ENCODE measurements around the gene DNAAF6. TPM values are rescaled to one million over a fixed set of nuclear protein-coding genes. Genes with fewer than 3 reads are reported as not detected.
"Not testable (repeated sequence)": the region's sequence is repeated elsewhere in the genome, so short reads cannot be mapped to it uniquely, and the experiment has no call there.

The DNAAF6 gene
- not detected in 2 replicates for total RNA-seq
- long read RNA-seq: 0 reads

- Mint-ChIP-seq H3K27me3 (ENCODE audit: low read depth) (peaks cover 8% of the 10 kb centered on the region), H3K4me1 (peaks cover 8% of the 10 kb centered on the region), H3K27ac (ENCODE audit: unreplicated experiment) (no peak within 1 kb of the TSS), H3K4me3 (peak within 1 kb of the TSS; percentile 92), H3K36me3 (ENCODE audit: low read depth) (no peaks in the 10 kb centered on the region), H3K9me3 (no peaks in the 10 kb centered on the region)
- peak; percentile 55 for DNase-seq (ENCODE audit: low read depth, low spot score)
- no peak for TF ChIP-seq CTCF (conservative IDR thresholded peaks at IDR 0.05)
Measured at GRCh38 chrX:107205770-107206696, at the start of gene DNAAF6, which contains the start of gene NUP62CL. DNAAF6 (plus strand) TSS chrX:107206611; CDS start chrX:107212876, 6,265 bp downstream. NUP62CL (minus strand) TSS chrX:107206433; CDS start chrX:107175146, 31,287 bp downstream.

- not testable (repeated sequence) for H3K27me3 Mint-ChIP-seq (ENCODE audit: low read depth); H3K36me3 Mint-ChIP-seq (ENCODE audit: low read depth); H3K9me3 Mint-ChIP-seq; H3K4me3 Mint-ChIP-seq; DNase-seq (ENCODE audit: low read depth, low spot score); H3K4me1 Mint-ChIP-seq; H3K27ac Mint-ChIP-seq (ENCODE audit: unreplicated experiment)
Measured at GRCh38 chrX:107157618-107158017, 48.8 kb upstream of the DNAAF6 start.

- TF ChIP-seq CTCF (conservative IDR thresholded peaks at IDR 0.05): no peak
- DNase-seq (ENCODE audit: low read depth, low spot score): no peak
- Mint-ChIP-seq H3K36me3 (ENCODE audit: low read depth) (peaks cover 9% of the 10 kb centered on the region), H3K27me3 (ENCODE audit: low read depth) (no peaks in the 10 kb centered on the region), H3K9me3 (peaks cover 7% of the 10 kb centered on the region), H3K4me1 (no peaks in the 10 kb centered on the region), H3K4me3 (no peak overlapping the region), H3K27ac (ENCODE audit: unreplicated experiment) (no peak overlapping the region)
Measured at GRCh38 chrX:107167163-107167921, 39.1 kb upstream of the DNAAF6 start.

- no peaks in the 10 kb centered on the region for H3K4me1 Mint-ChIP-seq
- H3K9me3 Mint-ChIP-seq: peaks cover 7% of the 10 kb centered on the region
- H3K27me3 Mint-ChIP-seq (ENCODE audit: low read depth): no peaks in the 10 kb centered on the region
- DNase-seq (ENCODE audit: low read depth, low spot score): no peak
- TF ChIP-seq CTCF (conservative IDR thresholded peaks at IDR 0.05): no peak
- peaks cover 9% of the 10 kb centered on the region for H3K36me3 Mint-ChIP-seq (ENCODE audit: low read depth)
- H3K4me3 Mint-ChIP-seq: no peak overlapping the region
- no peak overlapping the region for H3K27ac Mint-ChIP-seq (ENCODE audit: unreplicated experiment)
Measured at GRCh38 chrX:107168257-107168656, 38.2 kb upstream of the DNAAF6 start.

GRCh38 chrX:107168712-107169111, 37.7 kb upstream of the DNAAF6 start:
- Mint-ChIP-seq H3K9me3 (peaks cover 7% of the 10 kb centered on the region), H3K27me3 (ENCODE audit: low read depth) (no peaks in the 10 kb centered on the region), H3K36me3 (ENCODE audit: low read depth) (peaks cover 9% of the 10 kb centered on the region), H3K27ac (ENCODE audit: unreplicated experiment) (no peak overlapping the region), H3K4me3 (no peak overlapping the region), H3K4me1 (no peaks in the 10 kb centered on the region)
- no peak for TF ChIP-seq CTCF (conservative IDR thresholded peaks at IDR 0.05)
- no peak for DNase-seq (ENCODE audit: low read depth, low spot score)

Measured in neural crest cell (in vitro differentiated cells).